ENCODE results near the gene APOD. TPM values are rescaled to one million over a fixed set of nuclear protein-coding genes. Genes with fewer than 3 reads are reported as not detected.

The APOD gene
- total RNA-seq, 1 donor from 2014 or later = not detected

DNA sequence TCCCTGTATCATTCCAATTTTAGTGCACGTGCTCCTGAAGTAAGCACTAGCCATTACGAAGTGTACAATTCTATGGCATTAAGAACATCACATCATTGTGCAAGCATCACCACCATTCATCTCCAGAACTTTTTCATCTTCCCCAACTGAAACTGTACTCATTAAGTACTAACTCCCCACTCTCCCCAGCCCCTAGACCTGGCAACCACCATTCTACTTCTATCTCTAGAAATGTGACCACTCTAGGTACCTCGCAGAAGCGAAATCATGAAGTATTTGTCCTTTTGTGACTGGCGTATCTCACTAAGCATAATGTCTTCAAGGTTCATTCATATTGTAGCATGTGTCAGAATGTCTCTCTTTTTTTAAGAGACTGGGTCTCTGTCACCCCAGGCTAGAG lies 52.1 kb downstream of the APOD start:
- Mint-ChIP-seq H3K27me3 (ENCODE audit: low read depth, unreplicated experiment) (no peaks in the 10 kb centered on the region), H3K9me3 (ENCODE audit: unreplicated experiment) (no peaks in the 10 kb centered on the region), H3K36me3 (ENCODE audit: low read depth, unreplicated experiment) (peaks cover 2% of the 10 kb centered on the region), H3K4me1 (ENCODE audit: low read depth, unreplicated experiment) (no peaks in the 10 kb centered on the region), H3K4me3 (ENCODE audit: unreplicated experiment) (no peak overlapping the region), H3K27ac (ENCODE audit: unreplicated experiment) (no peak overlapping the region)
- H3K9ac ChIP-seq (ENCODE audit: low read length) = no peak overlapping the region
- H3K9me3 ChIP-seq (ENCODE audit: insufficient read depth, low read depth, low read length) = no peaks in the 10 kb centered on the region
- no peak for TF ChIP-seq EZH2 (IDR thresholded peaks at IDR 0.05; ENCODE audit: insufficient read depth, low read length)
- TF ChIP-seq, protein P1, sequence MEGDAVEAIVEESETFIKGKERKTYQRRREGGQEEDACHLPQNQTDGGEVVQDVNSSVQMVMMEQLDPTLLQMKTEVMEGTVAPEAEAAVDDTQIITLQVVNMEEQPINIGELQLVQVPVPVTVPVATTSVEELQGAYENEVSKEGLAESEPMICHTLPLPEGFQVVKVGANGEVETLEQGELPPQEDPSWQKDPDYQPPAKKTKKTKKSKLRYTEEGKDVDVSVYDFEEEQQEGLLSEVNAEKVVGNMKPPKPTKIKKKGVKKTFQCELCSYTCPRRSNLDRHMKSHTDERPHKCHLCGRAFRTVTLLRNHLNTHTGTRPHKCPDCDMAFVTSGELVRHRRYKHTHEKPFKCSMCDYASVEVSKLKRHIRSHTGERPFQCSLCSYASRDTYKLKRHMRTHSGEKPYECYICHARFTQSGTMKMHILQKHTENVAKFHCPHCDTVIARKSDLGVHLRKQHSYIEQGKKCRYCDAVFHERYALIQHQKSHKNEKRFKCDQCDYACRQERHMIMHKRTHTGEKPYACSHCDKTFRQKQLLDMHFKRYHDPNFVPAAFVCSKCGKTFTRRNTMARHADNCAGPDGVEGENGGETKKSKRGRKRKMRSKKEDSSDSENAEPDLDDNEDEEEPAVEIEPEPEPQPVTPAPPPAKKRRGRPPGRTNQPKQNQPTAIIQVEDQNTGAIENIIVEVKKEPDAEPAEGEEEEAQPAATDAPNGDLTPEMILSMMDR (IDR thresholded peaks at IDR 0.05; ENCODE audit: insufficient read depth, low read depth, low read length) = no peak
- H4K20me1 ChIP-seq (ENCODE audit: insufficient read depth, low read length) = peaks cover 69% of the 10 kb centered on the region
- DNase-seq (ENCODE audit: low read depth) (no peak), FAIRE-seq (no peak)
- H3K4me1 ChIP-seq (ENCODE audit: insufficient read depth, low read length) = no peaks in the 10 kb centered on the region
- H3K79me2 ChIP-seq (ENCODE audit: insufficient read depth, low read length) = peaks cover 60% of the 10 kb centered on the region
- H3K4me3 ChIP-seq (ENCODE audit: insufficient read depth, low read depth, low read length) = no peak overlapping the region
- no peaks in the 10 kb centered on the region for H3K27me3 ChIP-seq (ENCODE audit: insufficient read depth, low read length)
- H3K4me2 ChIP-seq (ENCODE audit: low read length) = no peak overlapping the region
- H3K36me3 ChIP-seq (ENCODE audit: insufficient read depth, low read length) = no peaks in the 10 kb centered on the region
- H3K27ac ChIP-seq (ENCODE audit: low read depth, low read length) = no peak overlapping the region
- no peak overlapping the region for H2AFZ ChIP-seq (ENCODE audit: low read depth, low read length)

DNA sequence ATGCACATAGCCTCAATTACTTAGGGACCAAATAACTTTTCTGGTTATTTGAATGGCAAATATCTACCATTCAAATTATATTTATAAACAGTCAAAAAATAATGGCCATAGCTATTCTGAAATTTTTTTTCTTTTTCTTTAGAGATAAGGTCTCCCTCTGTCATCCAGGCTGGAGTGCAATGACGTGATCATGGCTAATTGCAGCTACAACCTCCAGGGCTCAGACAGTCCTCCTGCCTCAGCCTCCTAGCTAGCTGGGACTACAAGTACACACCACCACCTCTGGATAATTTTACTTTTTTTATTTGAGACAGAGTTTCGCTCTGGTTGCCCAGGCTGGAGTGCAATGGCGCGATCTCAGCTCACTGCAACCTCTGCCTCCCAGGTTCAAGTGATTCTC lies 57.2 kb downstream of the APOD start:
- Mint-ChIP-seq H3K4me3 (ENCODE audit: unreplicated experiment) (no peak overlapping the region), H3K36me3 (ENCODE audit: low read depth, unreplicated experiment) (no peaks in the 10 kb centered on the region), H3K4me1 (ENCODE audit: low read depth, unreplicated experiment) (no peaks in the 10 kb centered on the region), H3K27me3 (ENCODE audit: low read depth, unreplicated experiment) (no peaks in the 10 kb centered on the region), H3K27ac (ENCODE audit: unreplicated experiment) (no peak overlapping the region), H3K9me3 (ENCODE audit: unreplicated experiment) (no peaks in the 10 kb centered on the region)
- Histone ChIP-seq H3K9ac (ENCODE audit: low read length) (no peak overlapping the region), H2AFZ (ENCODE audit: low read depth, low read length) (no peak overlapping the region), H3K4me3 (ENCODE audit: insufficient read depth, low read depth, low read length) (no peak overlapping the region), H3K36me3 (ENCODE audit: insufficient read depth, low read length) (no peaks in the 10 kb centered on the region), H3K27ac (ENCODE audit: low read depth, low read length) (no peak overlapping the region), H3K4me2 (ENCODE audit: low read length) (no peak overlapping the region), H4K20me1 (ENCODE audit: insufficient read depth, low read length) (peaks cover 23% of the 10 kb centered on the region), H3K9me3 (ENCODE audit: insufficient read depth, low read depth, low read length) (no peaks in the 10 kb centered on the region), H3K79me2 (ENCODE audit: insufficient read depth, low read length) (peaks cover 10% of the 10 kb centered on the region), H3K4me1 (ENCODE audit: insufficient read depth, low read length) (no peaks in the 10 kb centered on the region), H3K27me3 (ENCODE audit: insufficient read depth, low read length) (no peaks in the 10 kb centered on the region)
- no peak for FAIRE-seq
- TF ChIP-seq EZH2 (IDR thresholded peaks at IDR 0.05; ENCODE audit: insufficient read depth, low read length) = no peak
- TF ChIP-seq, protein P1 (IDR thresholded peaks at IDR 0.05; ENCODE audit: insufficient read depth, low read depth, low read length) = no peak
- DNase-seq (ENCODE audit: low read depth) = no peak

DNA sequence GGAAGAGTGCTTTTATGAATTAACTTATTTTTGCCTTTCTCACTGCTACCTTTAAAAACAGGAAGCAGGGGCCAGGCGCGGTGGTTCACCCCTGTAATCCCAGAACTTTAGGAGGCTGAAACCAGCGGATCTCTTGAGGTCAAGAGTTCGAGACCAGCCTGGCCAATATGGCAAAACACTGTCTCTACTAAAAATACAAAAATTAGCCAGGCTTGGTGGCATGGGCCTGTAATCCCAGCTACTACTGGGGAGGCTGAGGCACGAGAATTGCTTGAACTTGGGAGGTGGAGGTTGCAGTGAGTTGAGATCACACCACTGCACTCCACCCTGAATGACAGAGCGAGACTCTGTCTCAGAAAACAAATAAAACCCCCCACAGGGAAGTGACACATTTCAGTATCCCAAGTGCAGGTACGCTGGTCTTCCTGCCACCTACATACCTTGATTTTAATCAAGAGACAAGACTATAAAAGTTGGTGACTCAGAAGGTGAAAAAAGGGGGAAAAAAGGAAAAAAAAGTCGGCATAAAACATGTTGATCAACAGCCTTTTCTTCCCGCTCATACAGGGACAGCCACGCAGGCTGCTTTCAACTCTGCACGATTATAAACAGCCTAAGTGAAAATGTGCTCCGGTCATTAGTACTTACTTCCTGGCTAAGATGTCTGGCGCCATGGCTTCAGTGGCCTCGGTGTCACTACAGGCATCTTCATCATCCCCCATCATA lies 59.4 kb downstream of the APOD start:
- Mint-ChIP-seq H3K27me3 (ENCODE audit: low read depth, unreplicated experiment) (no peaks in the 10 kb centered on the region), H3K27ac (ENCODE audit: unreplicated experiment) (no peak overlapping the region), H3K9me3 (ENCODE audit: unreplicated experiment) (no peaks in the 10 kb centered on the region), H3K4me3 (ENCODE audit: unreplicated experiment) (no peak overlapping the region), H3K36me3 (ENCODE audit: low read depth, unreplicated experiment) (no peaks in the 10 kb centered on the region), H3K4me1 (ENCODE audit: low read depth, unreplicated experiment) (no peaks in the 10 kb centered on the region)
- no peak for TF ChIP-seq EZH2 (IDR thresholded peaks at IDR 0.05; ENCODE audit: insufficient read depth, low read length)
- TF ChIP-seq, protein P1 (IDR thresholded peaks at IDR 0.05; ENCODE audit: insufficient read depth, low read depth, low read length) = no peak
- Histone ChIP-seq H3K36me3 (ENCODE audit: insufficient read depth, low read length) (no peaks in the 10 kb centered on the region), H3K4me1 (ENCODE audit: insufficient read depth, low read length) (no peaks in the 10 kb centered on the region), H3K79me2 (ENCODE audit: insufficient read depth, low read length) (peaks cover 3% of the 10 kb centered on the region), H3K4me2 (ENCODE audit: low read length) (no peak overlapping the region), H2AFZ (ENCODE audit: low read depth, low read length) (no peak overlapping the region), H3K4me3 (ENCODE audit: insufficient read depth, low read depth, low read length) (no peak overlapping the region), H3K9me3 (ENCODE audit: insufficient read depth, low read depth, low read length) (no peaks in the 10 kb centered on the region), H3K27me3 (ENCODE audit: insufficient read depth, low read length) (no peaks in the 10 kb centered on the region), H3K27ac (ENCODE audit: low read depth, low read length) (no peak overlapping the region), H3K9ac (ENCODE audit: low read length) (no peak overlapping the region), H4K20me1 (ENCODE audit: insufficient read depth, low read length) (peaks cover 7% of the 10 kb centered on the region)
- FAIRE-seq (no peak), DNase-seq (ENCODE audit: low read depth) (no peak)

Data from astrocyte (in vitro differentiated cells and primary cell).